ENCODE data around the gene TBC1D22A. TPM values are rescaled to one million over a fixed set of nuclear protein-coding genes. Genes with fewer than 3 reads are reported as not detected.
A peak's percentile ranks its signal among the peaks of the same experiment; 100 is the strongest.

The TBC1D22A gene
- total RNA-seq, 3 donors from 2014 or later, result 19.0 to 23.6 (median 23.6) TPM

DNA sequence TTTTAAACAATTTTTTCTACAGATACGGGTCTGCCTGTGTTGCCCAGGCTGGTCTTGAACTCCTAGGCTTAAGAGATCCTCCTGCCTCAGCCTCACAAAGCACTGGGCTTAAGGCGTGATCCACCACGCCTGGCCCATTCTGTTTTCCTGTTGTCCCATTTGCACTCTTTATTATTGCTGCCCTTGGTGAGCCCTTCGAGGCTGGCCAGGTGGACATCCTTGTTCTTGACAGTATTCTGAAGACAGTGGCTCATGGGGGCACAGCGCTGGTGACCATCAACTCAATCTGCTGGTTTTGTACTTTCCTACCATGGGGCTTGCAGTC is 35.6 kb downstream of the TBC1D22A start:
- H3K4me1 ChIP-seq, result no peaks in the 10 kb centered on the region
- H3K9me3 ChIP-seq, result no peaks in the 10 kb centered on the region
- no peaks in the 10 kb centered on the region for H3K27me3 ChIP-seq
- H3K4me3 ChIP-seq, result no peak overlapping the region
- no peaks in the 10 kb centered on the region for H3K36me3 ChIP-seq
- H3K27ac ChIP-seq, result no peak overlapping the region
- no peak for TF ChIP-seq CTCF (IDR thresholded peaks at IDR 0.05)
- TF ChIP-seq POLR2A (IDR thresholded peaks at IDR 0.05), result no peak
- no peak for TF ChIP-seq POLR2AphosphoS5 (IDR thresholded peaks at IDR 0.05)
- peak in 1 of 2 donors; percentile 7 for DNase-seq (ENCODE audit: low spot score in 2 of 2)
- intact Hi-C loops (cut with DNase I; ENCODE audit: low total_unique reads), result no loop called here

GRCh38 chr22:46798366-46799350 is 36.2 kb downstream of the TBC1D22A start:
- peak in 1 of 2 donors; percentile 31 for DNase-seq (ENCODE audit: low spot score in 2 of 2)
- Histone ChIP-seq H3K4me1 (no peaks in the 10 kb centered on the region), H3K9me3 (no peaks in the 10 kb centered on the region), H3K36me3 (no peaks in the 10 kb centered on the region), H3K4me3 (no peak overlapping the region), H3K27me3 (no peaks in the 10 kb centered on the region), H3K27ac (no peak overlapping the region)
- TF ChIP-seq POLR2AphosphoS5 (IDR thresholded peaks at IDR 0.05), result no peak
- peak; percentile 33 to 80 (median 62) for TF ChIP-seq CTCF (IDR thresholded peaks at IDR 0.05)
- intact Hi-C loops (cut with DNase I; ENCODE audit: low total_unique reads), result no loop called here

- Histone ChIP-seq H3K4me1 (no peaks in the 10 kb centered on the region), H3K4me3 (no peak overlapping the region), H3K27ac (no peak overlapping the region), H3K27me3 (no peaks in the 10 kb centered on the region), H3K36me3 (no peaks in the 10 kb centered on the region), H3K9me3 (no peaks in the 10 kb centered on the region)
- DNase-seq (ENCODE audit: low spot score in 2 of 2), result peak in 1 of 2 donors; percentile 5
- no peak for TF ChIP-seq POLR2AphosphoS5 (IDR thresholded peaks at IDR 0.05)
- no peak for TF ChIP-seq CTCF (IDR thresholded peaks at IDR 0.05)
- TF ChIP-seq POLR2A (IDR thresholded peaks at IDR 0.05), result no peak
- intact Hi-C loops (cut with DNase I; ENCODE audit: low total_unique reads), result no loop called here
Observed at GRCh38 chr22:46799626-46800025, 37.2 kb downstream of the TBC1D22A start.

DNA sequence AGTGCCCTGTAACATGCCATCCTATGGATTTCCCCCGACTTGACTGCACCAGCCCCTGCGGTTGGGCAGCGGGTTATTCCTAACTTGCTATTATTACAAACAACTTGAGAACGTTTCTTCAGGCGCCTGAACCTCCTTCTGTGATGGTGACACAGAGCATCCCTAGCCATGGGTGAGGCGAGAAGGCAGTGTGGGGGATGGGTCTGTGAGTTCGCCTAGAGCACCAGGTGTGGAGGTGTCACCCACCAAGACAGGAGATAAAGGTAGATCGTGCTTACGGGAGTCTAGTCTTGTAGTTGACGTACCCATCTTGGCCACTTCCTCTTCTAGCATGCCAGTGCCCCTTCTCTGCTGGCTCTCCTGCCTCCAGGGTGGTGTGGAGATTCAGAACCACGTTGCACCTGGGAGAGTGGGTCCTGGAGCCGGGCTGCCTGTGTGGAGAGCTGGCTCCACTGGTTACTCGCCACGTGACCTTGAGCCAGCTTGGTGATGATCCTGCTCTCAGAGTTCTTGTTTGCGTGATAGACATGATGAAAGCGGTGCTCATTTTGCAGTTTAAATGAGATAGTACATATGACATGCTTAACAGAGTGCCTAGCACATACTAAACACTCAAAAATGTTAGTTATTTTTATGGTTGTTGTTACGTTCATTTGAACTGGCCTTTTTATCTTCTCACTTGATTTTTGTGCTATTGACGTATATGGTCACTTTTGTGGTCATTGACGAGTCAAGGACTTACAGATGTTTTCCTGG is 37.8 kb downstream of the TBC1D22A start:
- no peak for TF ChIP-seq POLR2AphosphoS5 (IDR thresholded peaks at IDR 0.05)
- no peak for TF ChIP-seq POLR2A (IDR thresholded peaks at IDR 0.05)
- no peak for TF ChIP-seq CTCF (IDR thresholded peaks at IDR 0.05)
- Histone ChIP-seq H3K27ac (no peak overlapping the region), H3K4me3 (no peak overlapping the region)

More for the DNA sequence above, 37.8 kb downstream of the TBC1D22A start:
- intact Hi-C loops (cut with DNase I; ENCODE audit: low total_unique reads), result no loop called here
- H3K27me3 ChIP-seq, result no peaks in the 10 kb centered on the region
- peak in 1 of 2 donors; percentile 11 for DNase-seq (ENCODE audit: low spot score in 2 of 2)
- no peaks in the 10 kb centered on the region for H3K9me3 ChIP-seq
- H3K36me3 ChIP-seq, result no peaks in the 10 kb centered on the region
- H3K4me1 ChIP-seq, result no peaks in the 10 kb centered on the region
